ENCODE data around the gene RNF111.

The RNF111 gene

GRCh38 chr15:59042041-59042440 is 54.6 kb downstream of the RNF111 start:
- ChIA-PET CTCF (interaction anchor here (1.2 to 1.5 kb wide), 3 partner anchors 15 to 36 kb away, joined by 3 read pairs; no protein-coding TSS in a partner anchor), POLR2A (interaction anchor here (0.6 kb wide), 1 partner anchor 25 kb away, joined by 3 read pairs; no protein-coding TSS in a partner anchor)
- TF ChIP-seq CTCF (IDR thresholded peaks at IDR 0.05; ENCODE audit: control extremely low read depth, extremely low read depth, low read depth, missing control alignments) = no peak
- no peak for DNase-seq (ENCODE audit: extremely low spot score)

- no peak for TF ChIP-seq CTCF (IDR thresholded peaks at IDR 0.05; ENCODE audit: control extremely low read depth, extremely low read depth, low read depth, missing control alignments)
- POLR2A ChIA-PET = no interaction called here
- CTCF ChIA-PET = interaction anchor here (2.7 kb wide), 1 partner anchor 11 kb away, joined by 11 read pairs; no protein-coding TSS in a partner anchor
- DNase-seq (ENCODE audit: extremely low spot score) = no peak
Observed at GRCh38 chr15:59048897-59049296, 61.4 kb downstream of the RNF111 start.

GRCh38 chr15:59051873-59052861 is 64.7 kb downstream of the RNF111 start:
- ChIA-PET CTCF (interaction anchor here (0.7 to 1.8 kb wide), 3 partner anchors 9 to 19 kb away, joined by 3 to 4 read pairs (median 3); no protein-coding TSS in a partner anchor), POLR2A (interaction anchor here (0.6 kb wide), 1 partner anchor 130 kb away, joined by 11 read pairs; no protein-coding TSS in a partner anchor)
- TF ChIP-seq CTCF (IDR thresholded peaks at IDR 0.05; ENCODE audit: control extremely low read depth, extremely low read depth, low read depth, missing control alignments) = no peak
- DNase-seq (ENCODE audit: extremely low spot score) = no peak

- ChIA-PET CTCF (interaction anchor here (1.1 kb wide), 1 partner anchor 9 kb away, joined by 3 read pairs; no protein-coding TSS in a partner anchor), POLR2A (no interaction called here)
- TF ChIP-seq CTCF (IDR thresholded peaks at IDR 0.05; ENCODE audit: control extremely low read depth, extremely low read depth, low read depth, missing control alignments) = no peak
- no peak for DNase-seq (ENCODE audit: extremely low spot score)
Observed at GRCh38 chr15:59052915-59053407, 65.5 kb downstream of the RNF111 start.

GRCh38 chr15:59053482-59053881 is 66.0 kb downstream of the RNF111 start:
- ChIA-PET CTCF (interaction anchor here (1.1 kb wide), 1 partner anchor 10 kb away, joined by 3 read pairs; no protein-coding TSS in a partner anchor), POLR2A (no interaction called here)
- TF ChIP-seq CTCF (IDR thresholded peaks at IDR 0.05; ENCODE audit: control extremely low read depth, extremely low read depth, low read depth, missing control alignments) = no peak
- DNase-seq (ENCODE audit: extremely low spot score) = no peak

- TF ChIP-seq CTCF (IDR thresholded peaks at IDR 0.05; ENCODE audit: control extremely low read depth, extremely low read depth, low read depth, missing control alignments) = no peak
- DNase-seq (ENCODE audit: extremely low spot score) = no peak
- ChIA-PET POLR2A (no interaction called here), CTCF (interaction anchor here (1.1 to 1.4 kb wide), 4 partner anchors 8 to 434 kb away, joined by 3 to 4 read pairs (median 3); no protein-coding TSS in a partner anchor)
Observed at GRCh38 chr15:59059076-59059597, 71.7 kb downstream of the RNF111 start.
